Activated naive CD4-positive, alpha-beta T cell treated with anti-CD3 and anti-CD28 coated beads, Interleukin-2, amount 50 U/mL, for 16 hours (primary cell): ENCODE measurements around the gene CAPNS1.
A peak's percentile ranks its signal among the peaks of the same experiment; 100 is the strongest.
"Not testable (repeated sequence)": the region's sequence is repeated elsewhere in the genome, so short reads cannot be mapped to it uniquely, and the experiment has no call there.

Experiments
- DNase-seq: peaks from one replicate; pipeline ENCODE4 v3.0.0-alpha.2; 2020

The CAPNS1 gene

DNA sequence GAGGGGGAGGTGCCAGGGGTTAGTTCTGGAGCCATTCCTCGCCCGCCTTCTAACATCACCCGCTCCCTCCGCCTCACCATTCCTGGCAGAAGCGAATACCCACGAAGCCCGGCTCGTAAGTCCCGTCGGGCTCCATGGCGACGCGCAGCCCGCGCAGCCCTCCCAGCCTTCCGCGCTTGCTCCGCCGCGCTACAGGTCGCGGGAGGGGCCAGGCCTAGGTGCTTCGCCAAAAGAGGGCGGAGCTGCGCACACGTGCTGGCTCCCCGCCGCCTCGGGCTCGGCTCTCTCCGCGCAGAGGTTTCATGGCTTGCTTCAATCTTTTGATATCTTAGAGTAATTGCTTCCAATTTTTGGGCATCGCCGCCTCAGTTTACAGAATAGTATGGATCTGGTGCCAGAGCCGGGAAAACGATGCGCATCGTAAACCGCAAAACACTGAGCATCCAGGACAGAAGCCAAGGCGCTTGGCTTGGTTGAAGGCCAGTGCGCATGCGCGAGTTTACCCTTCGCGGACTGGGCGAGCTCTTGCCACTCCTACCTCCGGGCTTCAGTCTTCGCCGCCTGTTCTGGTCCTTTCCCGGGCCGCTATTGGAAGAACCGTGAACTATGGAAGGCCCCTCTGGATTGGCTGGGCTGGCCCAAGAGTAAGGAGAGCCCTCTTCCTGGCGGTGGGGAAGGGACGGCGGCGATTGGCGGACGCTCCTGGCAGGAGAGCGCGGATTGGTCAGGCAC is 25.0 kb upstream of the CAPNS1 start, which contains the start of gene POLR2I:
TSS of gene POLR2I (minus strand) at position 155 of the 732 bp plus-strand sequence. CDS start at position 136, 19 bp downstream.
- DNase-seq = peak; percentile 98

- peak; percentile 88 for DNase-seq
Measured at GRCh38 chr19:36115453-36116343, 24.2 kb upstream of the CAPNS1 start, which contains the start of gene TBCB. Gene TBCB (plus strand): TSS chr19:36115468. CDS start chr19:36115561, 93 bp downstream.

DNA sequence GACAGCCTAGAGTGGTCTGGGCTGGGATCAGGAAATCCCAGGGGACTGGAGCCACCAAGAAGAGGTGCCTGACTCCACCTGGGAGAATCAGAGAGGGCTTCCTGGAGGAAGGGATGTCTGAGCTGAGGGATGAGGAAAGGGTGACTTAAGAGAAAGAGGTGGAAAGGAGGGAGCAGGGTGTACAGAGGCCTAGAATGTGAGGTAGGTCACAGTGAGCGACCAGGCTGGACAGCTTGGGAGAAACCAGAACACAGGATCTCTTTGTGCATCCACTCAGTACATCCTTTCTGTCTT is 23.6 kb upstream of the CAPNS1 start:
- DNase-seq = no peak

- no peak for DNase-seq
Measured at GRCh38 chr19:36120092-36120983, 19.5 kb upstream of the CAPNS1 start.

DNA sequence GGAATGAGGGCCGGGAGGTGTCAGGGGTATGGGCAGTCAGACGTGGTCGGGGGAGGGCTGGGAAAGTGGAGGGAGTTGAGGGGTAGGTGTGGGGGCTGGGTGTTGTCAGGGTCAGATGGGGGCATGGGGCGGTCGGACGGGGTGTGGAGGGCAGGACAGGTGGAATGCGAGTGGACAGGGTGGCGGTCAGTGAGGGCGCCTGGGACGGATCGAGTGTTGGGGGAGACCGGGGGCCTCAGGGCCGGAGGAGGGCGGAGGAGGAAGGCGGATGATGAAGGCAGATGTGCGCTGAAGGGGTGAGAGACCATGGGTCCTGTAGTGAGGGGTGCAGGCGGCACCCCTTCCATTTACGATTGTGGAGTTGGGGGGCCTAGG is 18.9 kb upstream of the CAPNS1 start:
- DNase-seq = no peak

DNA sequence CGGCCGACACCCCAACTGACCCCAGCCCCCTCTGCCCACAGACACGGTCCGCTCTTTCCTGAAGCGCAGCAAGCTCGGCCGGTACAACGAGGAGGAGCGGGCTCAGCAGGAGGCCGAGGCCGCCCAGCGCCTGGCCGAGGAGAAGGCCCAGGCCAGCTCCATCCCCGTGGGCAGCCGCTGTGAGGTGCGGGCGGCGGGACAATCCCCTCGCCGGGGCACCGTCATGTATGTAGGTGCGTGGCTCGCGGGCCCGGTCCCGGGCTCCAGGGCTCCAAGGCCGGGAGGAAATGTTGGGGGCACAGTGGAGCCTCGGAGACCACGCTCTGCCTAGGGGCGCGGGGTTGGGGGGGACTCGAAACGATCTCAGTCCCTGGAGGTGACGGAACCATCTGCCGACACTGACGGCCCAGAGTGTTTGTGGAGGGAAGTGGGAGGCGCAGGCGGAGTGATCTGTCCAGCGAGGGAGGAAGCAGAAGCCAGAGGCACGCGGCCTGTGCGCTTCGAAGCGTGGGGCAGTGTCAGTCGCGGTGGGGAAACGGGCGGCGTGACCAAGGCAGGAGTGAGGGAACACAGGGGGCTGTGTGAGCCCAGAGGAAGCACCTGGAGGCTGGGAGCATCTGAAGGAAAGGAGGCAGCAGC is 18.3 kb upstream of the CAPNS1 start:
- no peak for DNase-seq

GRCh38 chr19:36125557-36125956 is 14.3 kb upstream of the CAPNS1 start:
- no peak for DNase-seq

GRCh38 chr19:36128392-36128736 is 11.5 kb upstream of the CAPNS1 start:
- DNase-seq = no peak

GRCh38 chr19:36131221-36131620 is 8.6 kb upstream of the CAPNS1 start:
- not testable (repeated sequence) for DNase-seq

GRCh38 chr19:36134867-36135266 is 5.0 kb upstream of the CAPNS1 start:
- not testable (repeated sequence) for DNase-seq

DNA sequence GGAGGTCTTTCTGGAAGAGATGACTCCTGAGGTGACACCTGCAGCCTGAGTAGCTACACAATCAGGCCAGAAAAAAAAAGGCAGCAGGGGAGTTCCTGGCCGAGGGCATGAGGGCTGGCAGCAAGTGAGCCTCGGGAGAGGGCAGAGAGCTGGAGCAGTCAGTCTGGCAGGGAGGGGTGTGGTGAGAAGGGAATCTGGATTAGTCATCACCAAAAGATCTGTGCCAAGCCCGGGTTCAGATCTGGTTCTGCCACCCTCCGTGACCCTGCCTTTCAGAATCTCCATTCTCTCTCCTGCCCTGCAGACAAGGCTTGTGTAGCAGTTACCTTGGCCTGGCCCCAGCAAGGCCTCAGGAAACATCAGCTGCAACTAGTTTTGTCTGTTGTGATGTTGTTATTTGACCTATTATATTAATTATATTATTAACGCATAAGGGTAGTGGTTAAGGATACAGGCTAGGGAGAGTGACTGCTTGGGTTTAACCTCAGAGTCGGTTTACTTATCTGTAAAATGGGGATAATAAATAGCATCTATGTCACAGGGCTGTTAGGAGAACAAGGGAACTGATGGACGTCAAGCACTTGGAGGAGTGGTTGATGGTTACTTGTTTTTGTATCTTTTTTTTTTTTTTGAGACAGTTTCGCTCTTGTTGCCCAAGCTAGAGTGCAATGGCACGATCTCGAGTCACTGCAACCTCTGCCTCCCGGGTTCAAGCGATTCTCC is 2.7 kb upstream of the CAPNS1 start:
- no peak for DNase-seq

DNA sequence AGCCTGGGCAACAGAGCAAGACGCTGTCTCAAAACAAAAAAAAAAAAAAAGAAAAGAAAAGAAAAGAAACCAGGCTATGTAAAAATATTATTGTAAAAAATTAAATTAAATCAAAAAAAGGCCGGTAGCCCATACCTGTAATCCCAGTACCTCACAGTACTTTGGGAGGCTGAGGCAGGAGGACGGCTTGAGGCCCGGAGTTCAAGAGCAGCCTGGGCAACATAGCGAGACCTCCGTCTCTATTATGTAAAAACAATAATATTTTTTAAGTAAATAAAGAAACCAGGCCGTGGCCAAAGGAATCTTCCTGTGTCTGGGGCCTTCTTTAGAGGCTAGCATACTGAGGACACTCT is 770 bp upstream of the CAPNS1 start:
- DNase-seq = no peak

DNA sequence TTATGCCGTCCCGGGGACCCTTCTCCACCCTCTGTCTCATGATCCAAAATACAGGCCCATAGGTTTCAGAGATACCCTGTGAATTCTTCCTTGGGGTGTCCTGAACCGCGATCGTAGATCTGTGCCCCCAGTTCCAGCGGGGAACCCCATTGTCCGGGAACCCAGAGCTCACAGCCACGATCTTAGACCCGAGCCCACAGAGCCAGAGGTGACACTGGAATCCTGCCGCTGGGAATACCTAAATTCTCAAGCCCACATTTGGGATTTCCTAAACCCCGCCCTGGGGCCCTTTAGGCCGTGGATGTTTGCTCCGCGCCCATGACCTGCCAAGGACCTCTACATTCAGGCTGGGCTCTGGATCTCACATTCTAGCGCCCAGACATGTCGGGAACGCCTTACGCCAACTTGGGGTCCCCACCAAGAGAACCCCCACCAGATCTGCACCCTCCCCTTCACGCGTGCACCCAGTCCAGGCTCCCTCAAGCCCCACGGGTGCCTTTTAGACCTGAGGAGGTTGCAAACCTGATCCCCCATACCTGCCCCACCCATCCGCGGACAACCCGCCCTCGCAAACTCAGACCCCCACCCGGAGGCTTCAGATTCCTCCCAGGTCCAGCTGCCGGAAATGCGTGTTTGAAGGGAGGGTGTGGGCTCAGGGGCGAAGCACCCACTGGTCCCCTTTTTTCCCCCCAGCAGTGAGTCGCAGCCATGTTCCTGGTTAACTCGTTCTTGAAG is 605 bp downstream of the CAPNS1 start:
- peak; percentile 47 for DNase-seq

DNA sequence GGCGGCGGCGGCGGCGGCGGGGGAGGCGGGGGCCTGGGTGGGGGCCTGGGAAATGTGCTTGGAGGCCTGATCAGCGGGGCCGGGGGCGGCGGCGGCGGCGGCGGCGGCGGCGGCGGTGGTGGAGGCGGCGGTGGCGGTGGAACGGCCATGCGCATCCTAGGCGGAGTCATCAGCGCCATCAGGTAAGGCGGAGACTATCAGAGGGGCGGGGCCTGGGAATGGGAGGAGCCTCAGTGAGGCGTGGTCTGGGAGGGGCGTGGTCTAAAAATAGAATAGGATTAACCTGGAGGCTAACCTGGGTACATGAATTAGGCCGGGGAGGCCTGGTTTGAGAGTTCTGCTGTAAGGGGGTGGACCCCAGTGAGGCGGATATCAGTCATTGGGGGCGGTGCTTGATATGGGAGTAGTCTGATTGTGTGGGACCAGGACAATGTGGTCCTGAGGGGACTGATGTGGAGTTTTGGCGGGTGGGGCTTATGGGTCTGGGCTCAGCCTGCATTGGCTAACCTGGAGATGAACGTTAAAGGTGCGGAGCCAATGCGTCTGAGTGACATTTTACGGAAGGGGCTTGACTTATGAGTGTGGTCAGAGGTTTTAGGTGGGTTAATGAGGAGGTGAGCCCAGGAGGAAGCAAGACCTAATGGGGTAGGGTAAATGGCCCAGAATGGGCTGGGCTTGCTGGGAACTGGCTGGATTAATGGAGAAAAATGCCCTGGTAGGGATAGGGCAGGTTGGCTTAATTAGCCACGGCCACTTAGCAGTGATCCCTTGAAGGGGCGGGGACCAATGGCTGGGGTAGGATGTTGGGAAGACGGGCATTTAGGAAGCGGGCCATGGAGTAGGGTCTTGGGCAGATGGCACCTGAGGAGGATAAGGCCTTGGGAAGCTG is 1.4 kb downstream of the CAPNS1 start:
- peak; percentile 85 for DNase-seq

DNA sequence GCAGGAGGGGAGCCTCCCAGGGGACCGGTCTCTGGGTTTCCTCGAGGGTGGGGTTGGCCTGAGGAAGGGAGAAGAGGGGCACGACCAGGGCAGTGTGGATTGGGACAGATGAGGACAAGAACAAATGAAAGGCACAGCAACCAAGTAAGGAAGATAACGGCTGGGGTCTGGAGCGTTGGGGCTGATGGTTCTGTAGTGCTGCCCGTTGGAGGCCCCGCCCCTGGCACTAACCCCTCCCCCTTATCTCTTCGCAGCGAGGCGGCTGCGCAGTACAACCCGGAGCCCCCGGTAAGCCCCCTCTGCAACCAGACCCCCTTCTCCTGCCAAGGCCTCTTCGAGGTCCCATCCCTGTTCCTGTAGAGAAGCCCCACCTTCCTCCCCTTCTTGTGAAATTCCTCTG is 2.2 kb downstream of the CAPNS1 start:
- DNase-seq = no peak

DNA sequence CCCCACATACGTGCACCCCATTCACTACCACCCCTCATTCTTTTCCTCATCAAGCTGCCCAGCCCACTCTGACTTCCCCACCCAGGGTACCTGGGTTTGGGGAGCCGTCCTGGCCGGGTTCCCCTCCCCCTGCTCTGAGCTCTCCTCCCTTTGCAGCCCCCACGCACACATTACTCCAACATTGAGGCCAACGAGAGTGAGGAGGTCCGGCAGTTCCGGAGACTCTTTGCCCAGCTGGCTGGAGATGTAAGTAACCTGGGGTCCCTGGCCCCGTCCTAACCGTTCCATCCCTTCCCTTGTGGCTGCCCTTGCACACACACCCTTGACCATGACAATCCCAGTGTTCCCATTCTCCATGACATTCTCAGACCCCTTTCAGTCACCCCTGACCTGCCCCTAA is 2.6 kb downstream of the CAPNS1 start:
- DNase-seq = no peak

DNA sequence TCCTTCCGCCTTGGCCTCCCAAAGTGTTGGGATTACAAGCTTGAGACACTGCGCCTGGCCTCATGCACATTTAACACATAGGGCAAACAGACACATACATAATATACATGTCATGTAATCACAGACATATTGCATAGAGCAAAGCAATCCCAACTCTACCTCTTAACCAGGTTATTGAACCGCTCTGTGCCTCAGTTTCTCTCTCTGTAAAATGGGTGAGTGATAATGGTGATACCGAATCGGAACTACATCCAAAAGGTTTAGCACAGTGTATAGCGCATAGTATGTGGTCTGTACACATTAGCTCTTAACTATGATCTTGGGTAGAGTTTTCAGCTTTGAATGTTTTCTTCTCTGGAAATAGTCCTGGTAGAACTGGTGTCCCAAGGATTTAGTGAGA is 4.8 kb downstream of the CAPNS1 start:
- DNase-seq = no peak

DNA sequence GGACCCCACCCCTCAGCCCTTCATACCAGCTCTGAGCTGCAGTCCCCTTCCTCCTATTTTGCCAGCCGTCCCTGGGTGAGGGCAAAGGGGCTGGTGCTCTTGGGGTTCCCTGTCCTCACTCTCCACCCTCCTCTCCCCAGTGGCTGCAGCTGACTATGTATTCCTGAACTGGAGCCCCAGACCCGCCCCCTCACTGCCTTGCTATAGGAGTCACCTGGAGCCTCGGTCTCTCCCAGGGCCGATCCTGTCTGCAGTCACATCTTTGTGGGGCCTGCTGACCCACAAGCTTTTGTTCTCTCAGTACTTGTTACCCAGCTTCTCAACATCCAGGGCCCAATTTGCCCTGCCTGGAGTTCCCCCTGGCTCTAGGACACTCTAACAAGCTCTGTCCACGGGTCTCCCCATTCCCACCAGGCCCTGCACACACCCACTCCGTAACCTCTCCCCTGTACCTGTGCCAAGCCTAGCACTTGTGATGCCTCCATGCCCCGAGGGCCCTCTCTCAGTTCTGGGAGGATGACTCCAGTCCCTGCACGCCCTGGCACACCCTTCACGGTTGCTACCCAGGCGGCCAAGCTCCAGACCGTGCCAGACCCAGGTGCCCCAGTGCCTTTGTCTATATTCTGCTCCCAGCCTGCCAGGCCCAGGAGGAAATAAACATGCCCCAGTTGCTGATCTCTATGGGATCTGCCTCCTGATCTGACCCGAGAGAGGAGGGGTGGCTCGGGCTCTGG is 10.0 kb downstream of the CAPNS1 start:
- DNase-seq = no peak

GRCh38 chr19:36150586-36150985 is 10.7 kb downstream of the CAPNS1 start:
- no peak for DNase-seq
